ENCODE measurements around the gene E2F1.
A peak's percentile ranks its signal among the peaks of the same experiment; 100 is the strongest.
"Not testable (repeated sequence)": the region's sequence is repeated elsewhere in the genome, so short reads cannot be mapped to it uniquely, and the experiment has no call there.

Gene E2F1

GRCh38 chr20:33658929-33659328, 27.3 kb downstream of the E2F1 start:
- FAIRE-seq: no peak
- DNase-seq (ENCODE audit: low spot score): no peak

- DNase-seq (ENCODE audit: low spot score) (no peak), FAIRE-seq (no peak)
Observed at GRCh38 chr20:33658510-33658909, 27.7 kb downstream of the E2F1 start.

- no peak for DNase-seq (ENCODE audit: low spot score)
- no peak for FAIRE-seq
Observed at GRCh38 chr20:33657704-33658095, 28.5 kb downstream of the E2F1 start.

- DNase-seq (ENCODE audit: low spot score): no peak
Observed at GRCh38 chr20:33656783-33657703, 29.1 kb downstream of the E2F1 start.

GRCh38 chr20:33656010-33656782, 30.0 kb downstream of the E2F1 start:
- no peak for FAIRE-seq

More at GRCh38 chr20:33656783-33657703, 29.1 kb downstream of the E2F1 start:
- FAIRE-seq: no peak

GRCh38 chr20:33655164-33655563, 31.0 kb downstream of the E2F1 start:
- no peak for FAIRE-seq
- DNase-seq (ENCODE audit: low spot score): no peak

More at GRCh38 chr20:33656010-33656782, 30.0 kb downstream of the E2F1 start:
- DNase-seq (ENCODE audit: low spot score): no peak

GRCh38 chr20:33654680-33655161, 31.5 kb downstream of the E2F1 start:
- DNase-seq (ENCODE audit: low spot score) (no peak), FAIRE-seq (no peak)

GRCh38 chr20:33653900-33654596, 32.1 kb downstream of the E2F1 start:
- FAIRE-seq (no peak), DNase-seq (ENCODE audit: low spot score) (no peak)

GRCh38 chr20:33653218-33653899, 32.8 kb downstream of the E2F1 start:
- DNase-seq (ENCODE audit: low spot score): peak; percentile 61
- no peak for FAIRE-seq

GRCh38 chr20:33651562-33652048, 34.6 kb downstream of the E2F1 start:
- no peak for DNase-seq (ENCODE audit: low spot score)
- no peak for FAIRE-seq

- no peak for FAIRE-seq
- no peak for DNase-seq (ENCODE audit: low spot score)
Observed at GRCh38 chr20:33650753-33651561, 35.2 kb downstream of the E2F1 start.

- no peak for FAIRE-seq
- no peak for DNase-seq (ENCODE audit: low spot score)
Observed at GRCh38 chr20:33650111-33650752, 36.0 kb downstream of the E2F1 start.

- FAIRE-seq (no peak), DNase-seq (ENCODE audit: low spot score) (no peak)
Observed at GRCh38 chr20:33649201-33649681, 36.9 kb downstream of the E2F1 start.

GRCh38 chr20:33648396-33649004, 37.7 kb downstream of the E2F1 start:
- no peak for FAIRE-seq
- peak; percentile 24 for DNase-seq (ENCODE audit: low spot score)

GRCh38 chr20:33647603-33648395, 38.4 kb downstream of the E2F1 start:
- no peak for DNase-seq (ENCODE audit: low spot score)
- FAIRE-seq: no peak

GRCh38 chr20:33646959-33647602, 39.1 kb downstream of the E2F1 start:
- DNase-seq (ENCODE audit: low spot score); FAIRE-seq: not testable (repeated sequence)

GRCh38 chr20:33646191-33646590, 40.0 kb downstream of the E2F1 start:
- FAIRE-seq: no peak
- DNase-seq (ENCODE audit: low spot score): no peak

Measured in RCC 7860 (cell line).